Activated CD8-positive, alpha-beta T cell treated with anti-CD3 and anti-CD28 coated beads for 36 hours (primary cell): ENCODE results near the gene SYT13. TPM values are rescaled to one million over a fixed set of nuclear protein-coding genes. Genes with fewer than 3 reads are reported as not detected.
A peak's percentile ranks its signal among the peaks of the same experiment; 100 is the strongest.
"Not testable (repeated sequence)": the region's sequence is repeated elsewhere in the genome, so short reads cannot be mapped to it uniquely, and the experiment has no call there.

Experiments
- ATAC-seq: fragments of 200-7000 bp; cut with Tn5 transposase; one replicate; pipeline ENCODE4 v1.10.0; 2021; ENCODE audit warnings: mild to moderate bottlenecking, moderate library complexity
- CTCF ChIA-PET: fragments of 350-600 bp; sonication (Branson Sonifier 250); formaldehyde crosslinking; loops from one replicate; lab custom pipeline; 2021; ENCODE audit warnings: antibody characterized with exemption; lab: Charles Lee
- POLR2A ChIA-PET: fragments of 350-600 bp; sonication (Branson Sonifier 250); formaldehyde crosslinking; loops from one replicate; lab custom pipeline; 2021; ENCODE audit warnings: antibody characterized with exemption; lab: Charles Lee
- DNase-seq: peaks from one replicate; pipeline ENCODE4 v3.0.0-alpha.2; 2020
- H3K27ac Mint-ChIP-seq: one replicate; pipeline ENCODE4 v1.8.0; 2021; ENCODE audit warnings: mild to moderate bottlenecking, mixed read lengths
- H3K27me3 Mint-ChIP-seq: one replicate; pipeline ENCODE4 v1.8.0; 2021; ENCODE audit warnings: mixed read lengths
- H3K36me3 Mint-ChIP-seq: one replicate; pipeline ENCODE4 v1.8.0; 2021; ENCODE audit warnings: low read depth, mixed read lengths
- H3K4me1 Mint-ChIP-seq: one replicate; pipeline ENCODE4 v1.8.0; 2021; ENCODE audit warnings: low read depth, mixed read lengths
- H3K4me3 Mint-ChIP-seq: one replicate; pipeline ENCODE4 v1.8.0; 2021; ENCODE audit warnings: mild to moderate bottlenecking, moderate library complexity, mixed read lengths
- H3K9me3 Mint-ChIP-seq: one replicate; pipeline ENCODE4 v1.8.0; 2021; ENCODE audit warnings: mixed read lengths
- CTCF ChIP-seq: fragments of 200-600 bp; IDR thresholded peaks from one replicate; pipeline ENCODE4 v1.8.0; 2022; ENCODE audit warnings: antibody characterized with exemption, mild to moderate bottlenecking
- intact Hi-C: fragments of 100-400 bp; cut with micrococcal nuclease; formaldehyde crosslinking; loops from one replicate; pipeline ENCODE4 v1.10.0; 2022
- total RNA-seq, 2 experiments: library from RNA; stranded (reverse); gene quantifications; one replicate each; pipeline ENCODE4 v1.2.3, GENCODE V29; 2021

SYT13 gene
- total RNA-seq, 2 experiments from 2014 or later: not detected

GRCh38 chr11:45298718-45299117 lies 12.6 kb upstream of the SYT13 start:
- ChIA-PET CTCF (interaction anchor here (0.8 kb wide), 1 partner anchor 66 kb away, joined by 3 read pairs; no protein-coding TSS in a partner anchor), POLR2A (no interaction called here)
- no peaks in the 10 kb centered on the region for H3K4me1 Mint-ChIP-seq
- intact Hi-C loops: no loop called here
- DNase-seq (no peak), ATAC-seq (no peak)
- no peak overlapping the region for H3K27ac Mint-ChIP-seq
- no peak for TF ChIP-seq CTCF
- H3K27me3 Mint-ChIP-seq: peaks cover 11% of the 10 kb centered on the region
- no peaks in the 10 kb centered on the region for H3K36me3 Mint-ChIP-seq
- no peaks in the 10 kb centered on the region for H3K9me3 Mint-ChIP-seq
- H3K4me3 Mint-ChIP-seq: no peak overlapping the region

- ATAC-seq: no peak
- TF ChIP-seq CTCF: no peak
- Mint-ChIP-seq H3K4me3 (no peak overlapping the region), H3K9me3 (no peaks in the 10 kb centered on the region), H3K36me3 (no peaks in the 10 kb centered on the region), H3K4me1 (no peaks in the 10 kb centered on the region), H3K27ac (no peak overlapping the region), H3K27me3 (peaks cover 21% of the 10 kb centered on the region)
- intact Hi-C loops: no loop called here
- ChIA-PET CTCF (interaction anchor here (3.4 kb wide), 1 partner anchor 186 kb away, joined by 20 read pairs; no protein-coding TSS in a partner anchor), POLR2A (no interaction called here)
- DNase-seq: no peak
Observed at GRCh38 chr11:45296075-45296474, 9.9 kb upstream of the SYT13 start.

GRCh38 chr11:45294499-45294898 lies 8.4 kb upstream of the SYT13 start:
- no peaks in the 10 kb centered on the region for H3K9me3 Mint-ChIP-seq
- no peak for TF ChIP-seq CTCF
- POLR2A ChIA-PET: no interaction called here
- no peaks in the 10 kb centered on the region for H3K4me1 Mint-ChIP-seq
- CTCF ChIA-PET: interaction anchor here (0.8 to 3.4 kb wide), 7 partner anchors 9 to 367 kb away, joined by 3 to 20 read pairs (median 4); no protein-coding TSS in a partner anchor
- no peak for ATAC-seq
- no peak overlapping the region for H3K27ac Mint-ChIP-seq
- no peak overlapping the region for H3K4me3 Mint-ChIP-seq
- no peaks in the 10 kb centered on the region for H3K36me3 Mint-ChIP-seq
- intact Hi-C loops: no loop called here
- DNase-seq: no peak
- H3K27me3 Mint-ChIP-seq: peaks cover 34% of the 10 kb centered on the region

- CTCF ChIA-PET: interaction anchor here (0.8 to 3.4 kb wide), 6 partner anchors 8 to 189 kb away, joined by 3 to 20 read pairs (median 4); no protein-coding TSS in a partner anchor
- H3K36me3 Mint-ChIP-seq, POLR2A ChIA-PET, H3K4me1 Mint-ChIP-seq, H3K4me3 Mint-ChIP-seq, H3K9me3 Mint-ChIP-seq, H3K27ac Mint-ChIP-seq: not testable (repeated sequence)
- intact Hi-C loops: loop anchor here (1.0 kb wide), 1 partner anchor 183 kb away; no protein-coding TSS in a partner anchor
- peak; percentile 46 for TF ChIP-seq CTCF
- peak; percentile 96 for ATAC-seq
- peaks cover 40% of the 10 kb centered on the region for H3K27me3 Mint-ChIP-seq
- peak; percentile 82 for DNase-seq
Observed at GRCh38 chr11:45293566-45294192, 7.5 kb upstream of the SYT13 start.

- Mint-ChIP-seq H3K36me3 (no peaks in the 10 kb centered on the region), H3K9me3 (no peaks in the 10 kb centered on the region), H3K27ac (no peak overlapping the region), H3K4me1 (no peaks in the 10 kb centered on the region), H3K27me3 (peaks cover 58% of the 10 kb centered on the region), H3K4me3 (no peak overlapping the region)
- ATAC-seq: no peak
- intact Hi-C loops: no loop called here
- DNase-seq: no peak
- POLR2A ChIA-PET: no interaction called here
- no peak for TF ChIP-seq CTCF
- CTCF ChIA-PET: interaction anchor here (3.4 kb wide), 1 partner anchor 180 kb away, joined by 35 read pairs; no protein-coding TSS in a partner anchor
Observed at GRCh38 chr11:45290586-45290985, 4.4 kb upstream of the SYT13 start.
